Measurements from ENCODE around the gene GP1BA. TPM values are rescaled to one million over a fixed set of nuclear protein-coding genes. Genes with fewer than 3 reads are reported as not detected.

The GP1BA gene
- total RNA-seq, 1 donor from 2014 or later, result not detected

DNA sequence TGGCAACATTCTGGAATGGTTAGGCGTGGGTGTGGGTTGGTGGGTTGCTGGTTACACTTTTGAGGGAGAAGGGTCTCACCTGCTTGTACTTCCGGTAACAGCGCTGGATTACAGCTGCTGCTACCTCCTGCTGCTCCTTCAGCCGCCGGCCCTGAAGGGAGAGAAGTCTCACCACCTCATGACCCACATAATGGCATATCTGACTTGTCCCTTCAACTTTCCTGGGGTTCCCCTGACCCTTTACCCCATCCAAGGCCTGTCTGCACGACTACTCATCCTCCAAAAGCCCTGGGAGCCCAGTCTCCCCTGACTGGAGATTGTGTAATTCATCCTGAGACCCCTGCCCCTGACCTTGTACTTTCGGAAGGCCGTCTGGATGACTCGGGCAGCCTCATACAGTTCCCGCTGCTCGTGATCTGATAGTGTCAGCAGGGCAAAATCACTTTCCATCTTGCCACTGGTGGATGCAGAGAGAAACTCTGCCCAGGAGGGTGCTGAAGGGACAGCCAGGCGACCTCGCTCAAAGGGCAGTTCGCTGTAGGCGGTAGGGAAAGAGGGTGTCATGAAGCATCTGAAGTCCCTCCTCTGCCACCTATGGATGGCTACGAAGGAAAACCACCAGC lies 37.6 kb downstream of the GP1BA start:
- H3K36me3 ChIP-seq (ENCODE audit: control insufficient read depth, insufficient read depth, low read length), result no peaks in the 10 kb centered on the region
- no peak for DNase-seq (ENCODE audit: low read depth)
- TF ChIP-seq, protein P1, sequence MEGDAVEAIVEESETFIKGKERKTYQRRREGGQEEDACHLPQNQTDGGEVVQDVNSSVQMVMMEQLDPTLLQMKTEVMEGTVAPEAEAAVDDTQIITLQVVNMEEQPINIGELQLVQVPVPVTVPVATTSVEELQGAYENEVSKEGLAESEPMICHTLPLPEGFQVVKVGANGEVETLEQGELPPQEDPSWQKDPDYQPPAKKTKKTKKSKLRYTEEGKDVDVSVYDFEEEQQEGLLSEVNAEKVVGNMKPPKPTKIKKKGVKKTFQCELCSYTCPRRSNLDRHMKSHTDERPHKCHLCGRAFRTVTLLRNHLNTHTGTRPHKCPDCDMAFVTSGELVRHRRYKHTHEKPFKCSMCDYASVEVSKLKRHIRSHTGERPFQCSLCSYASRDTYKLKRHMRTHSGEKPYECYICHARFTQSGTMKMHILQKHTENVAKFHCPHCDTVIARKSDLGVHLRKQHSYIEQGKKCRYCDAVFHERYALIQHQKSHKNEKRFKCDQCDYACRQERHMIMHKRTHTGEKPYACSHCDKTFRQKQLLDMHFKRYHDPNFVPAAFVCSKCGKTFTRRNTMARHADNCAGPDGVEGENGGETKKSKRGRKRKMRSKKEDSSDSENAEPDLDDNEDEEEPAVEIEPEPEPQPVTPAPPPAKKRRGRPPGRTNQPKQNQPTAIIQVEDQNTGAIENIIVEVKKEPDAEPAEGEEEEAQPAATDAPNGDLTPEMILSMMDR (IDR thresholded peaks at IDR 0.05; ENCODE audit: insufficient read depth, low read length, poor library complexity, severe bottlenecking), result no peak
- H3K27me3 ChIP-seq (ENCODE audit: control insufficient read depth, insufficient read depth, low read length), result no peaks in the 10 kb centered on the region
- H3K4me3 ChIP-seq (ENCODE audit: low read depth, low read length), result peak overlapping the region; percentile 11

DNA sequence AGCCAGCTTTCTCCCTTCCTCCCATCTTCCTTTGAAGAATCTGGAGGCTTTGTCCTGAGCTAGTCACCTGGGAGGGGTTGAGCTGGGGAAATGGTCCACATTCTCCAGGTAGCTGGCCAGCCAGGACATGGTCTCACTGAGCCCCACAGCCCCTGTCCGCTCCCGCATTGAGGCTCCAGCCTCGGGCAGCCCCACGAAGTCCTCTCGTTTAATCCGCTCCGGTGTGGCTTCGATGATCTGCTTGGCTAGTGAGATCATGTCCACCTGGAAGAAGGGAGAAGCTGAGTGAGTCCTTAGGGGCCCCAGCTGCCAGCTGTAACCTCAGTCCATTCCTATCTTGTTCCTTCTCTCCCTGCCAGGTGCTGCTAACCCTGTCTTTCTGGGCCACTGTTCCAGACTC lies 38.2 kb downstream of the GP1BA start:
- Histone ChIP-seq H3K27me3 (ENCODE audit: control insufficient read depth, insufficient read depth, low read length) (no peaks in the 10 kb centered on the region), H3K4me3 (ENCODE audit: low read depth, low read length) (no peak overlapping the region), H3K36me3 (ENCODE audit: control insufficient read depth, insufficient read depth, low read length) (no peaks in the 10 kb centered on the region)
- no peak for DNase-seq (ENCODE audit: low read depth)
- TF ChIP-seq, protein P1 (IDR thresholded peaks at IDR 0.05; ENCODE audit: insufficient read depth, low read length, poor library complexity, severe bottlenecking), result no peak

DNA sequence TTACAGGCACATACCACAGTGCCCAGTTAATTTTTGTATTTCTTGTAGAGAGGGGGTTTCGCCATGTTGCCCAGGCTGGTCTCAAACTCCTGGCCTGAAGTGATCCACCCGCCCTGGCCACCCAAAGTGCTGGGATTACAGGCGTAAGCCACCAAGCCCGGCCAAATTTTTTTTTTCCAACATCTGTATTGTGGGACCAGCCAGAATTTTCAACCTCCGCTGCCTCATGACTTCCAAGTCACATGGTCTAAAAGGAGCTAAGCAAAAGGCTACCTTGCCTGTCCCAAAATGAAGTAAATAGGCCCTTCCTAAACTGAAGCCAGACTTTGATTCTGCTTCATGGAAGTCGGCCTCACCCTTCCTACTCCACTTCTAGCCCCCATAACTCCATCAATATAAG lies 39.7 kb downstream of the GP1BA start:
- Histone ChIP-seq H3K27me3 (ENCODE audit: control insufficient read depth, insufficient read depth, low read length) (no peaks in the 10 kb centered on the region), H3K4me3 (ENCODE audit: low read depth, low read length) (no peak overlapping the region), H3K36me3 (ENCODE audit: control insufficient read depth, insufficient read depth, low read length) (no peaks in the 10 kb centered on the region)
- TF ChIP-seq, protein P1 (IDR thresholded peaks at IDR 0.05; ENCODE audit: insufficient read depth, low read length, poor library complexity, severe bottlenecking), result no peak
- no peak for DNase-seq (ENCODE audit: low read depth)

DNA sequence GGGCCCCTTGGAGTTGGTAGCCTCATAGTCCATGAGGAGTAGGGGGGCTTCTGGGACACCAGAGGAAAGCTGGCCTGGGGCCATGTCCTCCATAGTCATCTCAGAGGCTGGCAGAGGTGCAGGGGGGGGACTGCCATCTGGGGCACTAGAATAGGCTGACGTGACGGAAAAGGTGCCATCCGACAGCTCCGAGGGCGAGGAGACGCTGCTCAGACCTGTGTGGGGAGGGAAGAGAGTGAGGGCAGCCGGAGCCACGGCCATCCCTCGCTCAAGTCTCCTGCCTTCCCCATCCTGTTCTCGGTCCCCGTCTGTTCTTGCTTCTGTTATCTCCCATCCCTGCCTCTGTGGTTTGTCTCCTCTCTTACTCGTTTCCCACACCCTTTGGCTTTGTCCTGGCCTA lies 40.2 kb downstream of the GP1BA start:
- no peak for DNase-seq (ENCODE audit: low read depth)
- H3K27me3 ChIP-seq (ENCODE audit: control insufficient read depth, insufficient read depth, low read length), result no peaks in the 10 kb centered on the region
- TF ChIP-seq, protein P1 (IDR thresholded peaks at IDR 0.05; ENCODE audit: insufficient read depth, low read length, poor library complexity, severe bottlenecking), result no peak

DNA sequence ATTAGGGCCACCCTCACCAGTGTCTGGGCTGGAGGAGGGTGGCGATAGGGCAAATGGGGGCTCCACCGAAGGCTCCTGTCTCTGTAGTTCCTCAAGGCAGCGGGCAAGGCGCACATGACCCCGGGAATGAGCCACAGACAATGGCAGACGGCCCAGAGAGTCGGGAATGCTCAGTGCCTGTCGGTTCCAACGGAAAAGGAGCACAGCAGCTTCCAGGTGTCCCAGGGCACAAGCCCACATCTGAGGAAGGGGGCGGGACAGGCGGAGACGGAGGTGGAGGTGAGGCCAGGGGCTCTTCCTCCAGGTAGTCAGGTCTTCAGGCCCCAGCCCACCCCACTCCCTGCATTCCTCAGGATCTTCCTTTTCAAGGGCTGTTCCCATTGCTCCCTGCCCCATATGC lies 40.7 kb downstream of the GP1BA start:
- TF ChIP-seq, protein P1 (IDR thresholded peaks at IDR 0.05; ENCODE audit: insufficient read depth, low read length, poor library complexity, severe bottlenecking), result no peak
- no peak for DNase-seq (ENCODE audit: low read depth)
- Histone ChIP-seq H3K4me3 (ENCODE audit: low read depth, low read length) (no peak overlapping the region), H3K36me3 (ENCODE audit: control insufficient read depth, insufficient read depth, low read length) (no peaks in the 10 kb centered on the region), H3K27me3 (ENCODE audit: control insufficient read depth, insufficient read depth, low read length) (no peaks in the 10 kb centered on the region)

More for the DNA sequence above, 40.2 kb downstream of the GP1BA start:
- Histone ChIP-seq H3K36me3 (ENCODE audit: control insufficient read depth, insufficient read depth, low read length) (no peaks in the 10 kb centered on the region), H3K4me3 (ENCODE audit: low read depth, low read length) (no peak overlapping the region)

Measured in kidney epithelial cell (primary cell).